Right lobe of liver (tissue), 4 donors: Measurements from ENCODE around the gene PTEN.

ENCODE experiments used
- CTCF ChIP-seq, 4 donors: fragments of 200-600 bp in 3 of 4; fragments of 450-650 bp in 1 of 4; IDR thresholded peaks; one replicate each; pipeline versions ENCODE4 v1.5.1 to v1.8.0; 2016 to 2022; ENCODE audit warnings: antibody characterized with exemption in 4 of 4, mild to moderate bottlenecking in 2 of 4
- POLR2A ChIP-seq: fragments of 450-650 bp; IDR thresholded peaks from one replicate; pipeline ENCODE4 v1.6.1; 2017; ENCODE audit warnings: antibody characterized with exemption, mild to moderate bottlenecking
- donor health status: DM: no; HTN: no; CAD: no.
- donor health status: DM: no; HTN: no; CAD: no.
- donor health status: DM: no; HTN: yes; CAD: no.

GRCh38 chr10:87863053-87863943 lies at the start of gene PTEN, which contains the start of gene KLLN:
- no peak for TF ChIP-seq CTCF (IDR thresholded peaks at IDR 0.05)
- peak; percentile 95 for TF ChIP-seq POLR2A
